GM19463 (cell line): ENCODE data around the gene KANK3.
A peak's percentile ranks its signal among the peaks of the same experiment; 100 is the strongest.

Experiments
- ATAC-seq: cut with Tn5 transposase; IDR thresholded peaks from one replicate; pipeline ENCODE4 v1.9.1; 2021; ENCODE audit warnings: mild to moderate bottlenecking, moderate library complexity; ENCODE audit not compliant: unreplicated experiment

Gene KANK3

DNA sequence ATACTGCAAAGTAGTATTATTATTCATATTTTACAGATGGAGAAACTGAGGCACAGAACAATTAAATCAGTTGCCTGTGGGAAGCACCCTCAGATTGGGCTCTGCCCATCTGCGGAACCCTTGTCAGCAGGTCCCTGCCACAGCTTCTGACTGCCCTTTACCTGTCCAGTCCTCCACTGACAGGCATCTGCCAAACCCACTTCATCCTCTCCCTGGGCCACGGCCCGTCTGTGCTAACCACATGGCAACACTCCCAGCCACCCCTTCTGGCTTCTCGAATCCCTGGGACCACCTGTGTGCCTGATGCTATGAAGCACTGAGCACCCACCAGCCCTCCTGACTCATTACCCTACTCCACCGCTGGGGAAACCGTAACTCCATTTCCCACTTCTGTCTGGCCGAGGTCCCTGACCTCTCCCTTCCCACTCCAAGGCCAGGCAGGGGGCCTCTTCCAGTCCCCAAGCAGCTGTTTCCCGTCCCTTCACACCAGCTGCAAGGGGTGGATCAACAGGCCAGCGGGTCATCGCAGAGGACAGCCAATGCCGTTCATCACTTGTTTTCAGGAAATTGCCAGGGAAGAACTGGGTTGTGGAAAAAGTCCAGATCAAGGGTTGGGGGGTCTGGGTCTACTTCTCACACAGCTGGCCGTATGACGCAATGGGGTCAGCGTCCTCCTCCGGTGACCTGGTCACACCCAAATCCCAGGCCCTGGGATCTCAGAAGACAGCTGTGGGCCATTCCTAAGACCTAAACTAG, 2.5 kb downstream of the KANK3 start:
- ATAC-seq = no peak

- no peak for ATAC-seq
These were observed 4.2 kb downstream of the KANK3 start for GRCh38 chr19:8338835-8339234.

GRCh38 chr19:8337728-8338127, 5.3 kb downstream of the KANK3 start:
- no peak for ATAC-seq

DNA sequence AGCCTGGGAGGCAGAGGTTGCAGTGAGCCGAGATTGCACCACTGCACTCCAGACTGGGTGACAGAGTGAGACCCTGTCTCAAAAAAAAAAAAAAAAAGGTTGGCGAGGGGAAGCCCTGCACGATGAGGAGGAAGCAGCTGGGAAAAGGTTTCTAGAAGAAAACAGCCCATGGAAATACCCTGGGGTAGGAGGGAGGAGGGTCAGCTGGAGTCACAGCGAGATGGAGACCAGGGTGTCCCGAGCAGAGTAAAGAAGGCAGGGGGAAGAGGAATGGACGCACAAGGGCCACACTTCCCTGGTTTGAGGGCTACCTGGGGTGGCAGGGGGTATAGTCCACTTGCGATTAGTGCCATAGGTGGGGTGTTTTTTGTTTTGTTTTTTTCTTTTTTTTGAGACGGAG, 6.4 kb downstream of the KANK3 start:
- ATAC-seq = no peak

DNA sequence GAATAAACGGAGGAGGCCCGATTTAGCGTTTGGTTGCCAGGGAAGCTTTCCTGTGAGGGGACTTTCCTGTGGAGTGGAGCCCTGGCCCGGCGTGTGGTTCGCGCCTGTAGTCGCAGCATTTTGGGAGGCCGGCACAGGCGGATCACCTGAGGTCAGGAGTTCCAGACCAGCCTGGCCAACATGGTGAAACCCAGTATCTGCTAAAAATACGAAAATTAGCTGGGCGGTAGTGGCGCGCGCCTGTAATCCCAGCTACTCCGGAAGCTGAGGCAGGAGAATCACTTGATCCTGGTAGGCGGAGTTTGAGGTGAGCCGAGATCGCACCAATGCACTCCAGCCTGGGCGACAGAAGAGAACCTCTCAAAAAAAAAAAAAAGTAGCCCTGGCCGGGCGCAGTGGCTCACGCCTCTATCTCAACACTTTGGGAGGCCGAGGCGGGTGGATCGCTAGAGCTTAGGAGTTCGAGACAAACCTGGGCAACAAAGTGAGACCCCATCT, 6.9 kb downstream of the KANK3 start:
- ATAC-seq = no peak

- no peak for ATAC-seq
These were observed 7.6 kb downstream of the KANK3 start for GRCh38 chr19:8335343-8336071.

GRCh38 chr19:8334458-8335342, 8.4 kb downstream of the KANK3 start:
- ATAC-seq = no peak

DNA sequence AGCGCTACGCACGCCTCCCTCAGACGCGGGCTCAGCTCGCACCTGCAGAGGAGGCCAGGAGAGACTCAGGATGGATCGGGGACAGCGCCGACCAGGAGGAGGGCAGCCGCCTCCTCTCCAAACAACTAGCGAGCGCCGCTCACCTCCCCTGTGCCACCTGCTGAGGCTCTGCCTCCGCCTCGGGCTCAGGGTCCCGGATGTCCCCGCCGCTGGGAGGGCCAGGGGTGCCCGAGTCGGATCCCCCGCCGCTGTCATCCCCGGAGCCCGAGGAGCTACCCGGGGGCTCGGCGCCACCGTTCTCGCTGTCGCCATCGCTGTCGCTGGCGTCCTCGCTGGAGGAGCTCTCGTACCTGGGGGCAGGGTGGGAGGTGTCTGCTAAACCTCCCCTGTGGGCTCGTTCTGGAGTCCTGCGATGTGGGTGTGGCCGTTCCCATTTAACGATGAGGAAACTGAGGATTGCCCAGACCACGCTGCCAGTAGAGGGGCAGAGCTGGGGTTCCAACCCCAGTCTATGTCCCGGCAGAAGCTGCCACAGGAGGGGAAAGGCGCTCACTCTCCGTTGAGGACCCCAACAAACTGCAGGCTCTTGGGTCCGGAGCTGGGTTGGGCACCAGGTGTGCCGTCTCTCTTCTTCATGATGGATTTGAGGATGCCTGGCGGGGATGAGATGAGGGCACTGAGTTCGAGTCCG, 9.2 kb downstream of the KANK3 start:
- no peak for ATAC-seq

- no peak for ATAC-seq
These were observed 9.9 kb downstream of the KANK3 start for GRCh38 chr19:8332976-8333766.

DNA sequence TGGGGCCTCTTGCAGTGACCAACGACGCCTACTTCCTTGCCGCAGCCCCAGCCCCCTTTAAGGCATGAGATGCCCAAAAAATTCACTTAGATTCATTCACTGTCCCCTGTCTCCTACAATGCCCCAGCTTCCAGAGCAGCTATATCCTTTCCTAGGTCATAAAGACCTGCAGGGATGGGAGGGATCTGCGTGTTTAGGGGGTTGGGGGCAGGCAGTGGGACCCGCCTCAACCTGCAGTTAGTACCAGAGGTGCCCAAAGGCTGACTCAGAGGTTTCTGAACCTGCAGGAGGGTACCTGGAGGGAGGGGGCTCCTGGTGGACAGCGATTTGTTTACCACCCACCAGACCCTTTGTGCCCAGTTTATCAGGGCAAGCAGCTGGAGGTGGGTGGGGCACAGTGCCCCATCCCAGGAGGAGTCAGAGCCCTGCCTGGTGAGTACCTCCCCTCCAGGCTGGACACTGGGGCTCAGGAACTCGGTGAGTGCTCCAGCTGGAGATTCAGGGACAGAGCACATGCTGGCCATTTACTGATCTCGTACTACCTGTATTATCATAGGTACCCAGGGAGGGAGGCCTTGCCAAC, 11.7 kb downstream of the KANK3 start:
- ATAC-seq = no peak

DNA sequence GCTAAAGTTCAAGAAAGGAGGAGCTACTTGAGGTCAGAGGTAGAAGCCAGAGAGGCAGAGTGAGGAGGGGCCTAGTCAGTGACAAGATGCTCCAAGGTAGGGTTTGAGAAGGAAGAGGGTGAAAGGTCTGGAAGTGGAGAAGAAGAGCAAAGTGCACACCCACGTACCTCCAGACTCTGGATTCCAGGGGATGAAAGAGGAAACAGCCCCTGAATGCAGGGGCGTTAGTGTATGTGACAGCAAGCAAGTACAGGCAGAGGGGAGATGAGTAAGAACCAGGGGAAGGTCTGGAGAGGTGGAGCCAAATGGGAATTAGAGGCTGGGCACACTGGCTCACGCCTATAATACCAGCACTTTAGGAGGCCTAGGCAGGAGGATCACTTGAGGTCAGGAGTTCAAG, 13.1 kb downstream of the KANK3 start:
- ATAC-seq = no peak

DNA sequence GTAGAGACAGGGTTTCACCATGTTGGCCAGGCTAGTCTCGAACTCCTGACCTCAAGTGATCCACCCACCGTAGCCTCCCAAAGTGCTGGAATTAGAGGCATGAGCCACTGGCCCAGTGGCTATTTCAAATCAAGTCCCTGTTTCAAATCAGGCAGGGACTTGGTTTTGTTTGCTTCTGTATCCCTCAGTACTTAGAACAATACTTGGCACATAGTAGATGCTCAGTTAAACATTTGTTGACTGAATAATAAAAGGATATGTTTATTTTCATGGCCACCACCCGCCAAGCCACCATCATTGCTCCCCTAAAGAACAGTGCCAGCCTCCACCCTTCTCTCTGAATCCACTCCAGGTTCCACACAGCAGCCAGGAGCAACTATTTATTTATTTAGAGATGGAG, 17.6 kb downstream of the KANK3 start:
- ATAC-seq = no peak

DNA sequence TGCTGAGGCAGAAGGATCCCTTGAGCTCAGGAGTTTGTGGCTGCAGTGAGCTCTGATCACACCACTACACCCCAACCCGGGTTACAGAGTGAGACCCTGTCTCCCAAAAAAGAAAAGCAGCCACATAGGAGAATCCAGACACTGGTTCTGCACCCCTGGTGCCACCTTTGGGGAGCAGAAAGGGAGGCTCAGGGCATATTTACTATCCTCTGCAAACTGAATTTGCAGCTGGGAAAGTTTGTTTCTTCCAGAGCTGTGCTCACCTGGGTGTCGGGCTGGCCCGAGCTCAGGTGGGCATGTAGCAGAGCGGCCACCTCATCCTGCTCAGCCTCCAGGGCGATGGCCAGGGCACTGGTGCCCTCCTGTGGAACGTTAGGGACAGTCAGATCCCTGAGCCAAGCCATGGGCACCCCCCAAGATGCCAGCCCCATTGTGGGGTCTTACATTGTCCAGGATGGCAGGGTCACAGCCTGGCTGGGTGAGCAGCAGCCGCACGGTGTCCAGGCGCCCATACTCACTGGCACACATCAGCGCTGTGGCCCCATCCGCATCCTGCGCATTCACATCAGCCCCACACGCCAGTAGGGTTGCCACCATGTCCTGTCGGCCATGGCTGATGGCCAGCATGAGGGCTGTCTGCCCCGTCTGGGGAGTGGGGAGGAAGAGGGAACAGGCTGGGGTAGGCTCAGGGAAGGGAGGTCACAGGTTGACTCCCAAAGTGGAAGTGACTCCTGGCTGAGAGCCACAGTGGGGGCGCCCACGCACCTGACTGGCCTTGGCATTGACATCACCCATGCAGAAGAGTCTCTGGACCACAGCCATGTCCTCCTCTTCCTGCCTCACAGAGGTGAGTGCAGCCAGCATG, 18.6 kb downstream of the KANK3 start:
- ATAC-seq = no peak

GRCh38 chr19:8323781-8324185, 19.3 kb downstream of the KANK3 start:
- no peak for ATAC-seq

- no peak for ATAC-seq
These were observed 20.4 kb downstream of the KANK3 start for GRCh38 chr19:8322638-8322997.

DNA sequence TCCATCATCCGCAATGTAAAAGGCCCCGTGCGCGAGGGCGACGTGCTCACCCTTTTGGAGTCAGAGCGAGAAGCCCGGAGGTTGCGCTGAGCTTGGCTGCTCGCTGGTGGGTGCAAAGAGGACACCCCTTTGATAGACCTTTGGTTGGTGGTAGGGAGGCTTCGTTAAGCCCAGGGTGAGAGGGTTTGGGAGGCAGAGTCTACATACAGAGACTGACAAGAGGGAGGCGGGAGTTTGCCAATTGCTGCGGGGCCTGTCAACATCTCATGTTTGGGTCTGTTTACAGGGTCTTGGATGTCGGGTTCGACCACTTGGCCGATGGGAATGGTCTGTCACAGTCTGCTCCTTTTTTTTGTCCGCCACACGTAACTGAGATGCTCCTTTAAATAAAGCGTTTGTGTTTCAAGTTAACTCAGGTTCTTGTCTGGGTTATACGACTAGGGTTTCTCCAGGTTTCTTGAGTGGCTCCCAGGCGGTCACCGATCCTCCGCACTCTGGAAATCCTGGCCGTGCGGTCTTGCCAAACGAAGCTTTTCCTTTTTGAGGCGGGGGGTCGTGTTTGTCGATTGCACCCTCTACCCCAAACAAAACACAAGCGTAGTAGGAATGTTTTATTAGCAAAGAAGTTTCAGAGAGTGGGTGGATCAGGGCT, 20.9 kb downstream of the KANK3 start:
- ATAC-seq = no peak

GRCh38 chr19:8321067-8321985, 21.7 kb downstream of the KANK3 start, which contains the start of the genes NDUFA7 and RPS28:
NDUFA7 (minus strand) TSS chr19:8321375; CDS start chr19:8321358, 17 bp downstream.
RPS28 (plus strand) TSS chr19:8321496; CDS start chr19:8321531, 35 bp downstream.
- peak; percentile 91 for ATAC-seq
